GM18517 (cell line): ENCODE data around the gene DUSP22.
A peak's percentile ranks its signal among the peaks of the same experiment; 100 is the strongest.
"Not testable (repeated sequence)": the region's sequence is repeated elsewhere in the genome, so short reads cannot be mapped to it uniquely, and the experiment has no call there.

Experiments
- ATAC-seq: cut with Tn5 transposase; IDR thresholded peaks from one replicate; pipeline ENCODE4 v1.9.1; 2021; ENCODE audit warnings: mild to moderate bottlenecking, moderate library complexity; ENCODE audit not compliant: unreplicated experiment

DUSP22 gene

GRCh38 chr6:377641-378020 lies 85.3 kb downstream of the DUSP22 start:
- ATAC-seq, result not testable (repeated sequence)

GRCh38 chr6:378090-378957 lies 86.0 kb downstream of the DUSP22 start:
- ATAC-seq, result no peak

GRCh38 chr6:378958-379409 lies 86.7 kb downstream of the DUSP22 start:
- no peak for ATAC-seq

- no peak for ATAC-seq
Observed at GRCh38 chr6:379410-380181, 87.3 kb downstream of the DUSP22 start.

GRCh38 chr6:380234-381218 lies 88.2 kb downstream of the DUSP22 start:
- no peak for ATAC-seq

- ATAC-seq, result no peak
Observed at GRCh38 chr6:381742-382461, 89.6 kb downstream of the DUSP22 start.

- ATAC-seq, result no peak
Observed at GRCh38 chr6:382883-383810, 90.9 kb downstream of the DUSP22 start.

- no peak for ATAC-seq
Observed at GRCh38 chr6:383856-384255, 91.6 kb downstream of the DUSP22 start.

GRCh38 chr6:384898-385297 lies 92.6 kb downstream of the DUSP22 start:
- ATAC-seq, result no peak

- ATAC-seq, result no peak
Observed at GRCh38 chr6:385614-386013, 93.3 kb downstream of the DUSP22 start.

- ATAC-seq, result no peak
Observed at GRCh38 chr6:386688-387266, 94.5 kb downstream of the DUSP22 start.

- ATAC-seq, result no peak
Observed at GRCh38 chr6:387293-387741, 95.0 kb downstream of the DUSP22 start.

GRCh38 chr6:388202-388903 lies 96.1 kb downstream of the DUSP22 start:
- no peak for ATAC-seq

GRCh38 chr6:389143-389542 lies 96.9 kb downstream of the DUSP22 start:
- no peak for ATAC-seq

- ATAC-seq, result peak; percentile 46
Observed at GRCh38 chr6:389622-390021, 97.3 kb downstream of the DUSP22 start.

GRCh38 chr6:390914-391558 lies 98.7 kb downstream of the DUSP22 start:
- ATAC-seq, result no peak
